ENCODE data around the gene MEFV.
"Not testable (repeated sequence)": the region's sequence is repeated elsewhere in the genome, so short reads cannot be mapped to it uniquely, and the experiment has no call there.

Gene MEFV
- 0 to 0.61 (median 0.21) reads per million in 4 donors for total RNA-seq

DNA sequence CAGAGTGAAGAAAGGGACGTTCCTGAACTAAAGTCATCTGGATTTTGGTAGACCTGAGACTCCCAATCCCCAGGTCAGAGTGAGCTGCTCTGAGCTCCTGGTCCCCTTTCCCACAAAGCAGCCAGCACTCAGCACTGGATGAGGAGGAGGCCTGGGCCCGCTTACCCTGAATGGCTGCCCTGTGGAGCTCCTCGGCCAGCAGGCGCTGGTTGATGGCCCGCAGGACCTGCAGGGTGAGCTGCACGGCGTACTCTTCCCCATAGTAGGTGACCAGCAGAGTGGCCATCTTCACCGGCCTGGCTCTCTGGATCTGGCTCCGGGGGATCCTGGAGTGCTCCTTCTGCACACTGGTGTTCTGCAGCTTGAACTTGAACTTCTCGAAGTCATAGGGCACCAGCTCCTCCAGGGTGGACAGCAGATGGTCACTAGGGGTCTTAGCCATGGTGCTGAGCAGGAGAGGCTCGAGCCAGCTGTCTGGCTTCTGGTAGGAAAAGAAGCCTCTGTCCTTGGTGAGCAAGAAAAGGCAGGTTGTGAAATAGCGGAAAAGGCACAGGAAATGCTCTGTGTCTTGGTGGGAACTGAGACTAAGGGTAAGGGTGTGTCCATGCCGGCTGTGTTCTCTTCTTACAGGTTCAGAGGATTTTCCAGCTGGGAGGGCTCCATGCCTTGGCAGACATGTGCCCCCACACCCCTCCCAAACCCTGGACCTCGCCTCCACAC lies at the start of gene MEFV:
MEFV (minus strand) TSS at position 488 of the 720 bp plus-strand sequence; CDS start at position 442, 46 bp downstream.
- DNase-seq, result no peak

DNA sequence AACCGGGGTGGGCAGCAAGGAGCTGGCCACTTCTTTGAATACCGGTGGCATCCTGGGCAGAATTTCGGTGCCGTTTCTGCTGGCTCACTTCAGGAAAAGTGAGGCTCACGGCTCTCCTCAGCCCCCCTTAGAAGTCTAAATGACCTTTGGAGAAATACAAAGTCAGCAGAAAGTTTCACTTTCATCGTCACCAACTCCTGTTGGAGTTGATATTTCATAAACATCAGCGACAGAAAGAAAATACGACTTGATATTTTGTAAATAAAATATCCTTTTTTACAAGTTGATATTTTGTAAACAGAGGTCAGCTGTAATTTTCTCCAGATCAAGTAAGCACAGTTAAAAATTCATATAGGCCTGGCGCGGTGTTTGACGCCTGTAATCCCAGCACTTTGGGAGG lies 49.6 kb upstream of the MEFV start:
- no peak for DNase-seq

- peak; percentile 66 to 93 (median 77) for DNase-seq
Observed at GRCh38 chr16:3305109-3306068, 49.0 kb upstream of the MEFV start, which contains the start of the genes TIGD7 and ZNF75A. TIGD7 (minus strand) TSS chr16:3305430; CDS start chr16:3300614, 4,816 bp downstream. ZNF75A (plus strand) TSS chr16:3305497; CDS start chr16:3308429, 2,932 bp downstream.

- DNase-seq, result no peak
Observed at GRCh38 chr16:3304370-3304769, 47.9 kb upstream of the MEFV start.

GRCh38 chr16:3295783-3296182 lies 39.4 kb upstream of the MEFV start:
- DNase-seq, result no peak

- DNase-seq, result no peak
Observed at GRCh38 chr16:3295209-3295608, 38.8 kb upstream of the MEFV start.

- DNase-seq, result no peak
Observed at GRCh38 chr16:3292604-3293003, 36.2 kb upstream of the MEFV start.

GRCh38 chr16:3289998-3290673 lies 33.7 kb upstream of the MEFV start:
- no peak for DNase-seq

DNA sequence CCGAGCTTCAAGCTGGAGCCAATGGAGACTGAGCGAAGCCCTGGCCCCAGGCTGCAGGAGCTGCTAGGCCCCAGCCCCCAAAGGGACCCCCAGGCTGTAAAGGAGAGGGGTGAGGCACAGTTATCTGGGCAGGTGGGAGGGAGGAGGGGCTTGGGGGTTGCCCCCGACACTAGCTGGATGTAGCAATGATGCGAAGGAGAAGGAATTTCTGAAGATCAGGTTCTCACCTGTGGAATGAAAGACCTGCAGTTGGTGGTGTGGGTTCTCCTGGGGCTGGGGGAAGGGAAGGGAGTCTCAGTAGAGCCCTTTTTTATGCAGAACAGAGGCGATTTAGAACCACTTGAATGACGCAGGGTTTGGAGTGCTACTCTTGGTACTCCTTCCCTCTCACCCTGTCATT lies 28.7 kb upstream of the MEFV start:
- no peak for DNase-seq

GRCh38 chr16:3283543-3284447 lies 27.4 kb upstream of the MEFV start:
- DNase-seq, result no peak

GRCh38 chr16:3282730-3283542 lies 26.5 kb upstream of the MEFV start, which contains the start of gene ZNF263:
ZNF263 (plus strand) TSS chr16:3283491; CDS start chr16:3283819, 328 bp downstream.
- DNase-seq, result peak; percentile 82 to 97 (median 91)

GRCh38 chr16:3282103-3282729 lies 25.8 kb upstream of the MEFV start:
- DNase-seq, result no peak

- DNase-seq, result no peak
Observed at GRCh38 chr16:3281222-3281820, 24.9 kb upstream of the MEFV start.

DNA sequence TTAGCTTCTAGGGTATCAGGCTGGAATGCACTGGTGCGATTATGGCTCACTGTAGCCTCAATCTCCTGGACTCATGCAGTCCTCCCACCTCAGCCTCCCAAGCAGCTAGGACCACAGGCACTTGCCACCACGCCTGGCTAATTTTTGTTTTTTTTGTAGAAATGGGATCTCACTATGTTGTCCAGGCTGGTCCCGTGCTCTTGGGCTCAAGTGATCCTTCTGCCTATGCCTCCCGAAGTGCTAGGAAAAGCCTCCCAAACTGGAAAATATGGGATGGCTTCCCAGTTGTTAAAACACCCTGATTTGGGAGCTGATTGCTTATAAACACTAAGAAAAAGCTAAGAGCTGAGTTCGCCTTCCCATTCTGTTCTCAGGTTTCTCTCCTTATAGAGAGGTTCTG lies 20.2 kb upstream of the MEFV start:
- DNase-seq, result no peak

DNA sequence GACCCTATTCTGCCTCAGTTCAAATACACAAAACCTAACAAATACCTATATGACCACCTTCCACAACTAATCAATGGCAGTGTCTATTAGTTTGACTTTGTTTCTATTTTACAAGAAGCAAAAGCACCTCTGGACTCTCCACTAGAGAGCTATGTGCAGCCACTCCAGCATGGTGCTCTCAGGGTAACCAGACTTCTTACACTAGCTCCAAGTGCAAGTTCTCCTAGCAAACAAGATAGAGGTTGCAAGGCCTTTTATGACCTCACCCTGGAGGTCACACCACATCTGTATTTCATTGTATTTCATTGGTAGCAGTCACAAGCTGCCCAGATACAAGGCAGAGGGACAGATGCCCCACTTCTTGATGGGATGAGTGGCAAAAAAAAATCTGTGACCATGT lies 18.5 kb upstream of the MEFV start:
- no peak for DNase-seq

DNA sequence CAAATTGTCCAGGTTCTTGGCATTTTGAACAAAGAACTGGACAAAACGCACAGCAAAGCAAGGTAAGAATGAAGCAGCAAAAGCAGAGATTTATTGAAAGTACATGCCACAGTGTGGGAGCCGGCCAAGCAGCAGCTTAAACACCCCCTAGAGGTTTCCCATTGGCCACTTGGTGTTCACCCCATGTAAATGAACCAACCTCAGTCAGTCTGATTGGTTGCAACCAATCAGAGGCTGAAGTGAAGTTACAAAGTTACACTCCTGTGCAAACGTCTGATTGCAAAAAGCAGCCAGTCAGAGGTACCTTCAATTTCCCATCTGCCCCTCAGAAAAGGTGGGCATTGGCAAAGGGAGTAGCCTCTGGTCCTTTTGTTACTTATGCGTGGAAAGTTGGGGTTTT lies 18.1 kb upstream of the MEFV start:
- no peak for DNase-seq

- DNase-seq, result not testable (repeated sequence)
Observed at GRCh38 chr16:3271281-3271680, 14.8 kb upstream of the MEFV start.

DNA sequence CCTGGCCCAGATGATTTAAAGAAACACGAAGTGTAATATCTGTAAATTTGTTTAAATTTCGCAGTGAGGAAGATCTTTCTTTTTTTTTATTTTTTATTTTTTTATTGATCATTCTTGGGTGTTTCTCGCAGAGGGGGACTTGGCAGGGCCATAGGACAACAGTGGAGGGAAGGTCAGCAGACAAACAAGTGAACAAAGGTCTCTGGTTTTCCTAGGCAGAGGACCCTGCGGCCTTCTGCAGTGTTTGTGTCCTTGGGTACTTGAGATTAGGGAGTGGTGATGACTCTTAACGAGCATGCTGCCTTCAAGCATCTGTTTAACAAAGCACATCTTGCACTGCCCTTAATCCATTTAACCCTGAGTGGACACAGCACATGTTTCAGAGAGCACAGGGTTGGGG lies 14.3 kb upstream of the MEFV start:
- DNase-seq, result not testable (repeated sequence)

- no peak for DNase-seq
Observed at GRCh38 chr16:3268294-3268693, 11.9 kb upstream of the MEFV start.

Measured in T-helper 1 cell (primary cell).